HG03175 (cell line): ENCODE measurements around the gene GSG1L.

Source experiments
- ATAC-seq: cut with Tn5 transposase; IDR thresholded peaks from one replicate; pipeline ENCODE4 v1.9.1; 2021; ENCODE audit warnings: mild to moderate bottlenecking, moderate library complexity; ENCODE audit not compliant: unreplicated experiment

GSG1L gene

DNA sequence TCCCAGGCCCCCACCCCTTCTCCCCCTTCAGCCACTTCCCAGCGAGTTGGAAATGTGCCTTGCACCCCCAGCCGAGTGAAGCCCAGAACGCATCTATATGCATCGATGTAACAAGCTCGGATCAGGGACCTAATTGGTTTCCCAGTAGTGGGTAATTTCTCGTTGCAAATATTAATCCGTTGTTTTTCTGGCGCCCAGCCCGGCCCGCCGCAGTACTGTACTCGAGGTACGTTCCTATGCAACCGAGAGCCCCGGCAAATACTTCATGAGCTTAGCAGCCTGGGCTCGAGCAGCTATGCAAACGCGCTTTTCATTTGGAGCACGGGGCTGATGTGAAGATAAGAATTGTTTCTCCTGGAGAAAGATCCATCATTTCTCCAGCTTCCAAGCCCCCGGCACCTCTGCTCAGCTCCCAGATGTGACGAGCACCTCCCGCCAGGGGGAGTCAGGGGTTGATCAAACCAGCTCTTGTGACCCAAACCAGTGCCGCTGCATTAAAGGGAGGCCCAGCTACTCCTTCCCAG lies 283.8 kb downstream of the GSG1L start:
- no peak for ATAC-seq

GRCh38 chr16:27778926-27779570 lies 284.5 kb downstream of the GSG1L start:
- no peak for ATAC-seq

- ATAC-seq: no peak
These were observed 285.2 kb downstream of the GSG1L start for GRCh38 chr16:27778171-27778925.

GRCh38 chr16:27777527-27777926 lies 286.0 kb downstream of the GSG1L start:
- no peak for ATAC-seq

DNA sequence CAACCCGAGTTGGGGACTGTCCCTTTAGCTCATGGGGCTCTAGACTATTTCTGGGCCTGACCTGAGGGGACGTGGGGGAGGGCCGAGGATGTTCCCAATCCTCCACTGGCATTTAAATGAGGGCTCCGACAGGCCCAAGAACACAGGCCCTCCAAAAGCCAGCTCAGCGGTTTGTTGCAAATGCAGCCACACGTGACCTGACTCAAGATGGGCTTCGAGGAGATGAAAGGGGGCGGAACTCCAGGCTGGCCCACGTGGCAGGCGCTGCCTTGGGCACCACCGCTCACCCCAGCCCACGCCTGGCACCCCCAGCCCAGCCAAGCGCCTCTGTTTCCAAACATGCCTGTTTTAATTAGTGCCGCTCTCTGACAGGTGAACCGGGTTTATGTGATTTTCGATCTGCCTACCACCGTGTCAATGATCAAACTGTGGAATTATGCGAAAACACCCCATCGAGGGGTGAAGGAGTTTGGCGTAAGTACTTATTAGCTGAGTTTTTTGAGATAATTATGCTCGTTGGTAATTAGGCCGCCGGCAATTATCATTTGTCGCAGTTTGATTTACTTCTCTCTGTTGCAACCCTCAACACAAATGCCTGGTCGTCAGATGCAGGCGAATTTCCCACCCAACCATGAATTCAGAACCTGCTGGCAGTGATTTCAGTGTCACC lies 286.8 kb downstream of the GSG1L start:
- ATAC-seq: no peak

DNA sequence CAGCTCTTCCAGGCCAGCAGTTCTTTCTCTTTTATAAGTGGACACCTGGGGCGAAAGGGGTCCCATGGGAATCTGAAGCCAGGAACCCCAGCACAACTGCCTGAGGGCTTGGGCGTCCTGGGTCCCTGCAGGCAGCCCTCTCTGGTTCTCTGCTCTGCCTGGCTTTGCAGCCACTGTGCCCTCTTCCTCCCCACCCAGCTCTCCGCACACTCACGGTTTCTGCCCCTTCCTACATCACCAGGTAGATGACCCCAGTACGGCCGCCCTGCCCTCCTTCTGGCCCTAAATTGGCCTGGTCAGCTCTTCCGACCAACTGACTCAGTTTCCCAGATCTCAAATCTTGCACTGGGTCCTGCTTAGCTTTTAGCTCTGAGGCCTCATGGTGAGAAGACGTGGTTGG lies 288.3 kb downstream of the GSG1L start:
- no peak for ATAC-seq

DNA sequence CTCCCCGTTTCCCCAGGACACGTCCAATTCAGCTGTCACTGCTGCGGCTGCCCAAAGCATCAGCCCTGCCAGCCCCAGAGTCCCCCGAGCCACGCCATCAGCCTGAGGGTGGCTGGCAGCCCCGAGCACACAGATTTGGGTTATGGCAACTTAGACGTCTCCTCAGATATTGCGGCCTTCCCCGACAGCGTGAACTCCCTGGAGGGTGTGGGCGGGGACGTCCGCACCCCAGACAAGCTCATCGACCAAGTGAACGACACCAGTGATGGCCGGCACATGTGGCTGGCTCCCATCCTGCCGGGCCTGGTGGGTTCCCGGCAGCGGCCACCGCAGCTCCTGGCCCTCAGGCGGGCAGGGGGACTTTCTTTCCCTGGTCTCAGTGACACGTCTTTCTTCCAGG lies 288.7 kb downstream of the GSG1L start:
- no peak for ATAC-seq

DNA sequence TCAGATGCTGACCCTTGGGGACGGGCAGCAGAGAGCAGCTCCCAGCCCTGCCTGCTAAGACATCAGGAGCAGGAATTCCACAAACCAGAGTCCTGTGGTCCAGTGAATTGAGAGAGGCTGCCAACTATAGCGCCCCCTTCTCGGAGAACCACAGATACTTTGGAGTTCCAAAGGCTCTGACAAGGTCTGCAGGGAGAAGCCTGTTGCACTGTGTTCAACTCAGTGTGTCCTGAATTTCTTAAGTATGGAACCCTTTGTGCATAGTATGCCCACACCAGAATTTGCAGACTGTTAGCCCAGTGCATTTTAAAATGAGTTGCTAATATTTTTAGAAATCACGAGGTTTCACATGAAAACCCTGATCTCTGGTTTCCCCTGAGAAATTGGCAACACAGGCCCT lies 290.2 kb downstream of the GSG1L start:
- ATAC-seq: no peak

GRCh38 chr16:27772093-27772825 lies 291.3 kb downstream of the GSG1L start:
- ATAC-seq: no peak

DNA sequence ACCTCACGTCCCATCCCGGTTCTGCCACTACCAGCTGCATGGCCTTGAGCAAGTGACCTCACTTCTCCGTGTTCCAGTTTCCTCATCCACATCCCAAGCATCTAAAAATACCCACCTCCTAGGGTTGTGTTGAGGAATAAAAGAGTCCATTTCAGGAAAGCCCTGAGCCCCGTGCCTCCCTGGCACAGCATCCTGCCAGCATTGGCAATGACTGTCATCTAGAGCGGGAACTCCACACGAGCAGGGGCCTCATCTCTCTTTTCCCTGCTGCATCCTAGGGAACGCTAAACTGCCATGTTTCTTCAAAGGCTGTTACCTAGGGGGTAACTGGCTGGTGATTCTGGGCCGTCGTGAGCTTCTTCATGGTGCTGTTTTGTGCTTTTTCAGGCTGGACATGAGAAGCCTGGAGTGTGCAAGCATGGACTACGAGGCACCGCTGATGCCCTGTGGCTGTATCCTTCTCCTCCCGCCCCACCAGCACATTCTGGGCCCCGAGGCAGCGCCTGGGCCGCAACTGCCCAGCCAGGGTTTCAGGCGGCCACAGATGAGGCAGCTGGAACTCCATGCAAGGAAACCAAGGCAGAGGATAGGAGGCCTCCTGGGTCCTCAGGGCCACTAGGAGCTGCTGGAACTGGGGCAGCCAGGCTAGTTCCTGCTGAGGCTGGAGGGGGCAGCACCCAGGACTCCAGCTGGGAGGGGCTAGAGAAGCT lies 292.2 kb downstream of the GSG1L start:
- ATAC-seq: no peak

DNA sequence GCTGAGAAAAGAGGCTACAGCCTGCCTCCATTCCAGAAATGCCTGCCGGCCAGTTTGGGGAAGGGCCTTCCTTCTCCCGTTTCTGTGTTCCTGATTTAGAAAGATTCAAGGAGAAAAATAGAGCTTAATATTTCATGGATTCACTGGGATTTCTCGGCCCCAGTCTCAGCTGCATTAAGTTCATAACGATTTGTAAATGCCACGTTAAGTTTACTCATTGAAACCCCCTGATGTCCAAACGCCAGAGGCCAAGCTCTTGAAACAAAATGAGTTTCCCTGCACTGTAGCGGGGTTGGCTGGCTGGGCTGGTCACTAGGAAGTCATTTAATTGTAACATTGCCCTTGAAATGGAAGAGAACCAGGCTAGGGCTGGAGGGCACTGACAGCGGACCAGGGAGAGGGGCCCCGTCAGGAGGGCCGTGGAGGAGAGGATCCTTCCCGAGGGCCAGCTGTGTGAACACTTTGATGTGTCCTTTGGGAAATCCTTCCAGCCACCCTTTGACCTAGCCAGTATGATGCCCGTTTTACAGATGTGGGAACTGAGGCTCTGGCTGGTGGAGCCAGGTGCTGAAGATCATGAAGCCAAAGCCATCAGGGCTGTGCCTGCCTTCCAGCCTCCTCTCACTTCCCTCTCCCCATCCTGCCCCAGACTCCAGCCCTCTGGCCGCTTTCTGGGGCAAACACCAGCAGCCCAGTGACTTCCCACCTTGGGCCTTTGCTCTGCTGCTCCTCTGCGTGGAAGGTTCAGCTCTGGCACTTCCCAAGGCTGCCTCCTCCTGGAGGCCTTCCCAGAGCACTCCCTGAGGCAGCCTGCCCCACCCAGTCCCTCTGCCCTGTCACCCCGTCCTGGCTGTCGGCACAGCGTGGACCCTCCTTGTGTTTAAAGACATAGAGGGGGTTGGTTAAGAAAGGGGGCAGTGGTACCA lies 293.0 kb downstream of the GSG1L start:
- ATAC-seq: no peak

- no peak for ATAC-seq
These were observed 293.8 kb downstream of the GSG1L start for GRCh38 chr16:27769561-27770255.

DNA sequence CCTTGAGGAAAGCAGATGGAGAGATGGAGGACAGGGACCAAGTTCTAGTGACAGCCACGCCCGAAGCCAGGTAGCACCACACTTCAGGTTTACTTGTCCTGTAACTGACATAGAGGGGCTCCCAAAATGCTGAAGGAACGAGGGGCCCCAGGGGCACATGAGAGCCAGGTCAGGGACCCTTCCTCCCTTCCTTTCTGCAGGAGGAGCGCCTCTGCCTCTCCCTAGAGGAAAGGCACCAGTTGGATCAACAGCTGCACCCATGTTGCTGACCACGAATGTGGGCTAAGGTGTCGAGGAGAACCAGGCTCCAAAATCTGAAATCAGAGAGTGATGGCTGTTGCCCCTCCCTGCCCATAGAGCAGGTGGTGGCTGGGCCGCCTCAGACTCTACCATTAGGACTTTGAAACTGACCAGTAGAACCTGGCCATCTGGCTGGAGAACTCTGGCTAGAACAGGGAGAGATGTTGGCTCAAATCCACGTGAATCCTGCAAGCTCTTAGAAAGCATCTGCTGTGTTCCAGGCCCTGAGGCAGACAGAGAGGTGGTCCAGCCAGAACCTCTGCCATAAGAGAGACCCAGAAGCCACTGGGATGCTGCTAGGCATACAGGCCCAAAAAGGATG lies 294.8 kb downstream of the GSG1L start:
- no peak for ATAC-seq

DNA sequence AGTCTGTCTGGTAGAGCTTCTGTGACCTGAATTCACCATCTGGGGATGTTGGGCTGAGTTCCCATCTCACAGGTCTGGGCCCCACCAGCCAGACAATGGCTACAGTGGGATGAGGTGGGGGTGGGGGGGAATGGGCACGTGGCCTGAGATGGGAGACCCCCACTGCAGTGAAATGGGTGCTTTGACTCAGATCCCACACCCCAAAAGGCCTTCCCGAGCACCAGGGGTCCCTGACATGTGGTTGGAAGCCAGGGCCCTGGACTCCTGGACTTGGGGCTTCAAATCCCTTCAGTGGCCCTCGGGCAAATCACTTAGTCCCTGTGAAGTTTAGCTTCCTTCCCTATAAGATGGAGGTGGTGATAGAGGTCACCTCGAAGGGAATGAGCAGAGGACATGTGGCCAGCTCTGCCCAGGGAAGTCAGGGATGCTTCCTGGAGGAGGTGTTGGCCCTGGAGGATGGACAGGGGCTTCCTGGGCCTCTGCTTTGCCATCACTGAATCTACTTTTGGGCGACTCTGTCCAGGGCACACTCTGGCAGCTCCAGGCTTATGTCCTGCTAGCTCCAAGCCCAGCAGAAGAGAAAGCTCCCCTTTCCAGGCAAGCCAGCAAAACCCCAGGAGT lies 295.4 kb downstream of the GSG1L start:
- ATAC-seq: no peak

GRCh38 chr16:27767081-27767480 lies 296.4 kb downstream of the GSG1L start:
- no peak for ATAC-seq

- ATAC-seq: no peak
These were observed 297.1 kb downstream of the GSG1L start for GRCh38 chr16:27766236-27766925.

- ATAC-seq: no peak
These were observed 298.4 kb downstream of the GSG1L start for GRCh38 chr16:27764869-27765675.
